HG03520 (cell line): Measurements from ENCODE around the gene NRBP1.
A peak's percentile ranks its signal among the peaks of the same experiment; 100 is the strongest.
"Not testable (repeated sequence)": the region's sequence is repeated elsewhere in the genome, so short reads cannot be mapped to it uniquely, and the experiment has no call there.

ENCODE experiments used
- ATAC-seq: cut with Tn5 transposase; IDR thresholded peaks from one replicate; pipeline ENCODE4 v1.9.1; 2021; ENCODE audit warnings: mild to moderate bottlenecking, moderate library complexity; ENCODE audit not compliant: unreplicated experiment

NRBP1 gene

GRCh38 chr2:27421660-27422250 lies 6.7 kb upstream of the NRBP1 start:
- no peak for ATAC-seq

- ATAC-seq, result no peak
Observed at GRCh38 chr2:27422958-27423357, 5.5 kb upstream of the NRBP1 start.

- not testable (repeated sequence) for ATAC-seq
Observed at GRCh38 chr2:27425039-27425438, 3.4 kb upstream of the NRBP1 start.

- no peak for ATAC-seq
Observed at GRCh38 chr2:27427863-27428212, 593 bp upstream of the NRBP1 start.

GRCh38 chr2:27428978-27429541 lies 629 bp downstream of the NRBP1 start:
- ATAC-seq, result peak; percentile 58

- no peak for ATAC-seq
Observed at GRCh38 chr2:27431395-27431794, 3.0 kb downstream of the NRBP1 start.

GRCh38 chr2:27435628-27436027 lies 7.2 kb downstream of the NRBP1 start:
- no peak for ATAC-seq

GRCh38 chr2:27441226-27441926 lies 12.9 kb downstream of the NRBP1 start:
- ATAC-seq, result no peak

- no peak for ATAC-seq
Observed at GRCh38 chr2:27441958-27442919, 13.8 kb downstream of the NRBP1 start, which contains the start of gene KRTCAP3. Gene KRTCAP3, plus strand, starts transcription at chr2:27442381. Its CDS starts 32 bp downstream, at chr2:27442413.

- ATAC-seq, result no peak
Observed at GRCh38 chr2:27442920-27443282, 14.5 kb downstream of the NRBP1 start.

GRCh38 chr2:27445155-27445554 lies 16.7 kb downstream of the NRBP1 start:
- ATAC-seq, result no peak

- no peak for ATAC-seq
Observed at GRCh38 chr2:27445615-27446014, 17.2 kb downstream of the NRBP1 start.

GRCh38 chr2:27446057-27446456 lies 17.6 kb downstream of the NRBP1 start:
- ATAC-seq, result no peak

GRCh38 chr2:27448381-27448780 lies 19.9 kb downstream of the NRBP1 start:
- no peak for ATAC-seq

- no peak for ATAC-seq
Observed at GRCh38 chr2:27451095-27451494, 22.7 kb downstream of the NRBP1 start.

- no peak for ATAC-seq
Observed at GRCh38 chr2:27453968-27454367, 25.5 kb downstream of the NRBP1 start.

GRCh38 chr2:27461118-27461517 lies 32.7 kb downstream of the NRBP1 start:
- ATAC-seq, result no peak

GRCh38 chr2:27464443-27464842 lies 36.0 kb downstream of the NRBP1 start:
- no peak for ATAC-seq

GRCh38 chr2:27471961-27472360 lies 43.5 kb downstream of the NRBP1 start:
- ATAC-seq, result no peak

GRCh38 chr2:27485496-27485895 lies 57.1 kb downstream of the NRBP1 start:
- no peak for ATAC-seq

GRCh38 chr2:27489118-27489497 lies 60.7 kb downstream of the NRBP1 start:
- no peak for ATAC-seq
